22Rv1 (cell line): ENCODE measurements around the gene CELSR3.

ENCODE experiments used
- ZFX ChIP-seq: fragments of 450-650 bp; IDR thresholded peaks from 2 replicates; pipeline ENCODE4 v1.6.1; 2017; ENCODE audit warnings: antibody characterized with exemption, borderline replicate concordance
- TF ChIP-seq, protein P1 (sequence below): fragments of 450-650 bp; IDR thresholded peaks from 2 replicates; pipeline ENCODE4 v1.5.1; 2017; ENCODE audit warnings: mild to moderate bottlenecking

DNA sequence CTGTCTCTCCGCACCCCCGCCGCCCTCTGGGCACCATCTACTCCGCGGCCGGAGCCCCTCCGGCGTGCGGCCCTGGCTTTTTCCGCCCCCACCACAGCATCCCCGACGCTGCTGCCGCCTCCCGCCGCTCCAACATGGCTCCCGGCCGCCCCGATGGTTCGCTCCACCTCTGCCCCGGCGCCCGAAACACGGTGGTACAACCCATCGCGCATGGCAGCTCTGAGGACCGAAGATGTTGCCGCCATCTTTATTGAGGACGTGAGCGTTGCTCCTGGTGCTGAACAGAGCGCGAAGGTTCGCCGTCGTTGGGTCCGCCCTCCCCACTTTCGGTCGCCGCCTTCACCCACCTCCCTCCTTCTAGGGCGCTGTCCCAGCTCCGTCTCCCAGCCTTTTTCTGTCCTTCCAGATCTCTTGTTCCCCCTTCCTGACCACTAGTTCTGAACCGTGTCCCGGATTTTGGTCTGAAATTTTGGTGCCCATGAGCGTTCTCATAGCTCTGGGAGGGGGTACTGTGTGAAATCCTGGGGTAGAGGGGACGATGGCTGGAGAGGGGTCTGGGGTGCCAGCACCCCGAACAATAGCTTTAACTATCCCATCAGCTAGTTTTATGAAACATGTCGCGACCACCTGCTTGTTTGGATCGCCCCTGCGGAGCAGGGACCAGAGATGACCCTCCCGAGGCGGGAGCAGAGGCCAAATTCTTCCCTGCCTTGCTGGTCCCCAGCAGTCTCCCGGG lies at the start of gene CELSR3:
- no peak for TF ChIP-seq ZFX
- TF ChIP-seq, protein P1, sequence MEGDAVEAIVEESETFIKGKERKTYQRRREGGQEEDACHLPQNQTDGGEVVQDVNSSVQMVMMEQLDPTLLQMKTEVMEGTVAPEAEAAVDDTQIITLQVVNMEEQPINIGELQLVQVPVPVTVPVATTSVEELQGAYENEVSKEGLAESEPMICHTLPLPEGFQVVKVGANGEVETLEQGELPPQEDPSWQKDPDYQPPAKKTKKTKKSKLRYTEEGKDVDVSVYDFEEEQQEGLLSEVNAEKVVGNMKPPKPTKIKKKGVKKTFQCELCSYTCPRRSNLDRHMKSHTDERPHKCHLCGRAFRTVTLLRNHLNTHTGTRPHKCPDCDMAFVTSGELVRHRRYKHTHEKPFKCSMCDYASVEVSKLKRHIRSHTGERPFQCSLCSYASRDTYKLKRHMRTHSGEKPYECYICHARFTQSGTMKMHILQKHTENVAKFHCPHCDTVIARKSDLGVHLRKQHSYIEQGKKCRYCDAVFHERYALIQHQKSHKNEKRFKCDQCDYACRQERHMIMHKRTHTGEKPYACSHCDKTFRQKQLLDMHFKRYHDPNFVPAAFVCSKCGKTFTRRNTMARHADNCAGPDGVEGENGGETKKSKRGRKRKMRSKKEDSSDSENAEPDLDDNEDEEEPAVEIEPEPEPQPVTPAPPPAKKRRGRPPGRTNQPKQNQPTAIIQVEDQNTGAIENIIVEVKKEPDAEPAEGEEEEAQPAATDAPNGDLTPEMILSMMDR = no peak
